MM.1S (cell line): ENCODE results near the gene ROR2.

Experiments
- DNase-seq: peaks from one replicate; pipeline ENCODE4 v3.0.0-alpha.2; 2015
- H2AFZ ChIP-seq: fragments of 300-600 bp; sonication (generic); 2 replicates; pipeline ENCODE4 v1.6.0; 2016; ENCODE audit warnings: antibody characterized with exemption, low read length
- H3F3A ChIP-seq: fragments of 300-600 bp; sonication (generic); 2 replicates; pipeline ENCODE4 v1.6.1; 2016; ENCODE audit warnings: mild to moderate bottlenecking, antibody characterized with exemption, low read length, moderate library complexity, mixed read lengths; ENCODE audit not compliant: insufficient read depth
- H3K27ac ChIP-seq: fragments of 300-600 bp; sonication (generic); 2 replicates; pipeline ENCODE4 v1.5.1; 2016; ENCODE audit warnings: mild to moderate bottlenecking, low read length
- H3K27me3 ChIP-seq: fragments of 300-600 bp; sonication (generic); replicated peaks from 2 replicates; pipeline ENCODE4 v1.6.0; 2016; ENCODE audit warnings: low read length; ENCODE audit not compliant: insufficient read depth
- H3K36me3 ChIP-seq: fragments of 300-600 bp; sonication (generic); replicated peaks from 2 replicates; pipeline ENCODE4 v1.6.1; 2016; ENCODE audit warnings: mild to moderate bottlenecking, low read length, mixed read lengths; ENCODE audit not compliant: insufficient read depth
- H3K4me1 ChIP-seq: fragments of 300-600 bp; sonication (generic); 2 replicates; pipeline ENCODE4 v1.6.1; 2016; ENCODE audit warnings: low read length, mixed read lengths
- H3K4me2 ChIP-seq: fragments of 300-600 bp; sonication (generic); 2 replicates; pipeline ENCODE4 v1.6.0; 2016; ENCODE audit warnings: low read depth, low read length
- H3K4me3 ChIP-seq: fragments of 300-600 bp; sonication (generic); 2 replicates; pipeline ENCODE4 v1.5.1; 2016; ENCODE audit warnings: low read length, mixed read lengths
- H3K79me2 ChIP-seq: fragments of 300-600 bp; sonication (generic); 2 replicates; pipeline ENCODE4 v1.6.1; 2016; ENCODE audit warnings: mixed run types, low read length, mixed read lengths
- H3K9ac ChIP-seq: fragments of 300-600 bp; sonication (generic); 2 replicates; pipeline ENCODE4 v1.6.1; 2016; ENCODE audit warnings: low read length, mixed read lengths
- H3K9me2 ChIP-seq: fragments of 300-600 bp; sonication (generic); replicated peaks from 2 replicates; pipeline ENCODE4 v1.6.1; 2016; ENCODE audit warnings: mild to moderate bottlenecking, low read length, mixed read lengths; ENCODE audit not compliant: insufficient read depth
- H3K9me3 ChIP-seq: fragments of 300-600 bp; sonication (generic); replicated peaks from 2 replicates; pipeline ENCODE4 v1.6.1; 2016; ENCODE audit warnings: mild to moderate bottlenecking, low read length, mixed read lengths; ENCODE audit not compliant: insufficient read depth
- H4K20me1 ChIP-seq: fragments of 300-600 bp; sonication (generic); 2 replicates; pipeline ENCODE4 v1.6.1; 2016; ENCODE audit warnings: mild to moderate bottlenecking, low read length, moderate library complexity, mixed read lengths; ENCODE audit not compliant: insufficient read depth
- CTCF ChIP-seq: fragments of 300-600 bp; sonication (generic); IDR thresholded peaks from 2 replicates; pipeline ENCODE4 v1.5.1; 2016; ENCODE audit warnings: antibody characterized with exemption, low read length, mixed read lengths
- EZH2 ChIP-seq: fragments of 300-600 bp; sonication (generic); optimal IDR thresholded peaks from 2 replicates; pipeline ENCODE3; 2017; ENCODE audit warnings: low read depth, mild to moderate bottlenecking, antibody characterized with exemption, low read length, mixed read lengths
- EZH2phosphoT487 ChIP-seq: fragments of 300-600 bp; sonication (generic); IDR thresholded peaks from 2 replicates; pipeline ENCODE4 v1.6.1; 2018; ENCODE audit warnings: antibody characterized with exemption, low read length

ROR2 gene

GRCh38 chr9:91572811-91573210 is 377.2 kb downstream of the ROR2 start:
- H3K27me3 ChIP-seq = no peaks in the 10 kb centered on the region

GRCh38 chr9:91572044-91572443 is 378.0 kb downstream of the ROR2 start:
- no peaks in the 10 kb centered on the region for H3K9me2 ChIP-seq
- no peaks in the 10 kb centered on the region for H3K36me3 ChIP-seq
- H3K4me3 ChIP-seq = no peak overlapping the region
- no peak overlapping the region for H3K4me2 ChIP-seq
- DNase-seq = no peak
- H2AFZ ChIP-seq = no peak overlapping the region
- H3K27ac ChIP-seq = no peak overlapping the region
- H3K79me2 ChIP-seq = no peaks in the 10 kb centered on the region
- no peak overlapping the region for H3K9ac ChIP-seq
- no peaks in the 10 kb centered on the region for H3K27me3 ChIP-seq
- TF ChIP-seq EZH2 = no peak
- TF ChIP-seq EZH2phosphoT487 = no peak
- no peak for TF ChIP-seq CTCF
- H3F3A ChIP-seq = no peaks in the 10 kb centered on the region
- no peaks in the 10 kb centered on the region for H3K4me1 ChIP-seq
- H3K9me3 ChIP-seq = no peaks in the 10 kb centered on the region
- no peaks in the 10 kb centered on the region for H4K20me1 ChIP-seq

More at GRCh38 chr9:91572811-91573210, 377.2 kb downstream of the ROR2 start:
- Histone ChIP-seq H3K36me3 (no peaks in the 10 kb centered on the region), H3K9me2 (no peaks in the 10 kb centered on the region), H4K20me1 (no peaks in the 10 kb centered on the region), H2AFZ (no peak overlapping the region), H3K4me2 (no peak overlapping the region), H3K4me3 (no peak overlapping the region), H3K4me1 (no peaks in the 10 kb centered on the region), H3K9ac (no peak overlapping the region), H3K79me2 (no peaks in the 10 kb centered on the region), H3F3A (no peaks in the 10 kb centered on the region), H3K27ac (no peak overlapping the region), H3K9me3 (no peaks in the 10 kb centered on the region)
- DNase-seq = no peak
- TF ChIP-seq EZH2 (no peak), CTCF (no peak), EZH2phosphoT487 (no peak)

GRCh38 chr9:91571036-91571435 is 379.0 kb downstream of the ROR2 start:
- no peaks in the 10 kb centered on the region for H3K79me2 ChIP-seq
- H3F3A ChIP-seq = no peaks in the 10 kb centered on the region
- no peak overlapping the region for H3K9ac ChIP-seq
- H3K4me1 ChIP-seq = no peaks in the 10 kb centered on the region
- H3K9me2 ChIP-seq = no peaks in the 10 kb centered on the region
- TF ChIP-seq EZH2 = no peak
- TF ChIP-seq EZH2phosphoT487 = no peak
- TF ChIP-seq CTCF = no peak
- no peak overlapping the region for H3K27ac ChIP-seq
- H4K20me1 ChIP-seq = no peaks in the 10 kb centered on the region
- H3K4me2 ChIP-seq = no peak overlapping the region
- H2AFZ ChIP-seq = no peak overlapping the region
- H3K9me3 ChIP-seq = no peaks in the 10 kb centered on the region
- H3K4me3 ChIP-seq = no peak overlapping the region
- no peaks in the 10 kb centered on the region for H3K36me3 ChIP-seq
- no peak for DNase-seq
- H3K27me3 ChIP-seq = no peaks in the 10 kb centered on the region
